Activated CD8-positive, alpha-beta memory T cell treated with anti-CD3 and anti-CD28 coated beads for 24 hours (primary cell): ENCODE results near the gene PLCL2.
"Not testable (repeated sequence)": the region's sequence is repeated elsewhere in the genome, so short reads cannot be mapped to it uniquely, and the experiment has no call there.

Experiments
- DNase-seq: peaks from one replicate; pipeline ENCODE4 v3.0.0-alpha.2; 2020

Gene PLCL2

GRCh38 chr3:16918683-16919025 is 33.9 kb downstream of the PLCL2 start:
- DNase-seq = no peak

DNA sequence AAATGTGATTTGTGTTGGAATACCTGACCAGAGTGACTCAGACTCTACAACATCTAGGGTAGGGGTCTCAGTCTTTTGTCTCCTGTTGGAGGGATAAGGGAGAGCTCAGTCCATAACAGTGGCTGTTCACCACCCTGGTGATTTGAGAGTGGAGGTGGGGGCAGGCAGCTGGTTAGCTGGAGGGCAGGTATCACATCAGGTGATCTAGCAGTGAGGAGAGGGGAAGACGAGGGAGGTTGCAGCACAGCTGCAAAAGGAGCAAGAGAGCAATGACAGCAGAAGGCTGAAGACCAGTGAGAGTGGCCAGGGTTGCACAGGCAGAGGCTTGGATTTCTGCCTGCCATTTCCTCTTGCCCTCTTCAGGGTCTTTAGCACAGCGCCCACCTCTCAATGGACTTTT is 38.4 kb downstream of the PLCL2 start:
- no peak for DNase-seq

DNA sequence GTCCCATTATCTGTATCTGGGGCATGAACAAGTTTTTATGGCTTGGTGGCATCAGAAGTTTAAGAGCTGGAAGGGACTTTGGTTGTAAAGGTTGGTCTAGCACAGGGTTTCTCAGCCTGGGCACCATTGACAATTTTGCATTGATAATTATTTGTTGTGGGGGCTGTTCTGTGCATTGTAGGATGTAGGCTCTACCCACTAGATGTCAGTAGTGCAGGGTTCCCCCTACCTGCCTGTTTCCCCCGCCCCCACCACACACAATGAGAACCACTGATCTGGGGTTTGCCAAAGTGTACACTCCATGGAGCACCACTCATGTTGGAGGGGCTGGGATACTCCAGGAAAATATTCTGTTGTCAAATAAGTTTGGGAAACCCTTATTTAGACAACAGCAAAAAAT is 42.7 kb downstream of the PLCL2 start:
- no peak for DNase-seq

DNA sequence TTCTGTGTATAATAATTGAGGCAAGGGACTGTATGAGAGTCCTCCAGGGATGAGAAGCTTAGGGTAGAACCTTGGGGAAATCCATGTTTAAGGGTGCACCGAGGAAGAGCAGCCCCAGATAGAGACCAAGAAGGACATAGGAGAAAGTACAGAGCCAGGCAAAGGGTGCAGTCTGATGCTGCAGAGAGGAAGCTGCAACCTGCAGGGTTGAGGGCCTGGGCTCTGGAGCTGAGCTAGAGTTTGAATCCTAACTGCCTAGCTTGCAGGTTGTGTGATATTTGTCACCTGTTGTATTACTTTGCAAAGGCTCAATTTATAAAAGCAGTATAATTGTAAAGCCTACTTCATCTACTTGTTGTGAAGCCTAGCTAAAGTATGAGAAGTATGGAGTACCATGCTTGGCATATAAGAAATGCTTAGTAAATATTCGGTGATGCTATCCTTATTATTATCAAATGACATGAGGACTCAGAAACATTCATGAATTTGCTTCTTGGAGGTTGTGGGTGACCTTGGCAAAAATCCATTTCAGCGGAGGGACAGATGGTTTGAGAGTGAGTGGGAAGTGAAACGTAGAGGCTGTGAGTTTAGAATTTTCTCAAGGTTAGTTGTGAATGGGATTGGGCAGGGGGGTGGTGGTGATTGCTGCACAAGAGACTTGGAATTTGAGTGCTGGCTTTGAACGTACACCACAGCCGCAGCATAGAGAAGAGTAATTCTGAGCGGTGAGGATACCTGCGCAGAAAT is 43.8 kb downstream of the PLCL2 start:
- no peak for DNase-seq

DNA sequence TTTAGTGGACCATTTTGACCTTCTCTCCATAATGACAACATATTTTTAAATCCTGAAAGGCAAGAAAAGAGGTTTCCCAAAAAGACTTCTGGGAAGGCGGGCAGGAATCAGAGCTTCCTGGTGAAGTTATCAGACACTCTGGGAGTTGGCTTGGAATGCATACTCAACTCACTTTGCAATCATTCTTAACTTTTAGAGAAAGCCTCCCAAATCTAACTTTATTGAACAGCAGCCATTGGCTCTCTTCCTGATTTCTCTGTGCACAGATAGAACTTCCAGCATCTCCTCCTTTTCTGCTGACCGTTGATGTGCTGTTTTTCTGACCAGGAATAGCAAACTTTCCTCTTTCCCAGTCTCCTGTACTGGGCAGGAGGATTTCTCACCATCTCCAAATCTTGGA is 44.6 kb downstream of the PLCL2 start:
- DNase-seq = no peak

- no peak for DNase-seq
These were observed 48.1 kb downstream of the PLCL2 start for GRCh38 chr3:16932877-16933276.

DNA sequence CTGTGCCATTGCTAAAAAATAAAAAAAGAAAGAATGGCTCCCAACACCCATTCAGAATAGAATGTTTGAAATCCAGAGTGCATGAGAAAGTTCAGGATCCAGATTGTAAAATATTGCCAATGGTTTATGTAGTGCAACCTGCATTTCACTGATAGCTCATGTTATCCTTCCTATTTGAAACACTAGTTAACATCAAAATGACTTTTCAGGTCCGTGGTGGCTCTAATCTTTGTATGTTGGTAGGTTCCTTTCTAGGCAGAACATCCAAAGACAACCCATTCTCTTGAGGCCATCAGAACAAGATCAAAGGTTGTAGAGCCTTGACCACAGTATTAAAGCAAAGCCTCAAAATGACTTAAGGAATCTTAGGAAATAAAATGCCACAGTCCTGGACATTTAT is 51.0 kb downstream of the PLCL2 start:
- no peak for DNase-seq

- no peak for DNase-seq
These were observed 51.5 kb downstream of the PLCL2 start for GRCh38 chr3:16936233-16936632.

DNA sequence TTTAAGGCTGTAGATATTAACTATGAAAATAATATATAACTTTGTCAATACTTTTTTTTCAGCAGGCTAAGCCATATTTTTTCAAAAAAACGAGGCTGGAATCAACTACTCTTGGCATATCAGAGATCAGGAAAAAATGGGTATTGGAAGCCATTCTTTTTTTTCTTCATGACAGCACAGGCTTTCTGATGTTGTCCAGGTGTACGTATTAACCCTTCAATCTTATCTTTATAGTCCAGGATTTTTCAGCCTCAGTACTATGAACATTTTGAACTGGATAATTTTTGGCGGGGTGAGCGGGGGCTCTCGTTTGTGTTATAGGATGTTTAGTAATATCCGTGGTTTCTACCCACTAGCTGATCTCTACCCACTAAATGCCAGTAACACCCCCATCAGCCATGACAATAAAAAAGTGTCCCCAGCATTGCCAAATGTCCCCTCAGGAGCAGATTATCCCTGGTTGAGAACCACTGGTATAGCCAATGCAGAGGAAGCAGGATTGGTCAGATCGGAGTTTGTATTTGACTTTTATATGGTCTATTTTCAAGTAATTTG is 52.0 kb downstream of the PLCL2 start:
- DNase-seq = no peak

- DNase-seq = no peak
These were observed 52.6 kb downstream of the PLCL2 start for GRCh38 chr3:16937326-16937845.

DNA sequence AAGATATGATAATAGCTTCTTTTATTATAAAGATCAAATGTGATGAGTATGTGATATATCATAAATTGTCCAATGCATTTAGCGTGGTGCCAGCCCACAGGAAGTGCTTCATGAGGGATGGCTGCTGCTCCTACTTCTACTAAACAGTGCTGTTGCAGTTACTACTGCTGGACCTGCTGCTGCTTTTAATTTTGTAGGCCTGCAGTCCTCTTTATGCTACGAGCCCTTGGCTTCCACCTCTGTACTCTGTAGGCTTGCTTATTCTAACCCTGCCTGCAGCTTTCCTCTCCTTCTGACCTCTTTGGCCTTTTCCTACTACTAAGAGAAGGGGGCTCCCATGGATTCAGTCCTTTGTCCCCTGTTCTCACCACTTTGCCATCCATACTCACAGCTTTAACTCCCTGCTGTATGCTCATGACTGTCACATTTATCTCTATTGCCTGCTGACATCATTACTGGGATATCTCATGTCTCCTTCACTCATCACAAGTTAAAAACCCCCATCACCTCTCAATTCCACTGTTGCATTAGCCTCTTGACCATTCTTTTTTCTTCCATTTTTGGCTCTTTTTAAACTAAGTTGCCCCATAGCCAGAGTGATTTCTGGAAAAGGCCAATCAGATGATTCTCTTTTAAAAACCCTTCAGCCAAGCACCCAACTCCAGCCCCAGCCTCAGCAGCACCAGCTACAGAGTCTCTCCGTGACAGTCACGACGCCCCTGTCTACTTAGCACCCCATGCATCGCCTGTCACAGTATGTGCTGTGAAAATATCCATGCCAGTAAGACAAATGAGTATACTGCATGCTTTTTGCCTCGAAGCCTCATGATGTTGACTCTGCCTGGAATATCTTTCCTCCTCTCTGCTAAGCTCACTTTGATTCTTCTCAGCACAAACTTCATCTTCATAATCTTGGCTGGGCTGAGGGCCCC is 56.3 kb downstream of the PLCL2 start:
- DNase-seq = no peak

DNA sequence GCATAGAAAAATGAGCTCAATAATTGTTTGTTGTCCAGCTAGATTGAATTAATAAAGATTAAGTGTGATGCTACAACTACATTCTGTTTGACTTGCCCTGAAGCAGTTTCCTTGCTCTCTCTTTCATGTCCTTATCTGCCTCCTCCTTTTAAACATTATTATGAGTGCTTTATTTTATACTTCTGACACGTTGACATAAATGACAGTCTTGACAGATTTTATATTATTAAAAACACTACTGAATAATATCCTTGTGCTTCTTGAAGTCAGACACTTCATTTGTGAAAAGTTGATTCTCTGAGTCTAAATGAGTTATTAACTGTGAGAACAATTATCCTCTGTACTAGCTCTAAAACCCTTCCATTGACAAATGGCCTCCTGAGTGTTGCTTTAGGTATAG is 58.2 kb downstream of the PLCL2 start:
- no peak for DNase-seq

DNA sequence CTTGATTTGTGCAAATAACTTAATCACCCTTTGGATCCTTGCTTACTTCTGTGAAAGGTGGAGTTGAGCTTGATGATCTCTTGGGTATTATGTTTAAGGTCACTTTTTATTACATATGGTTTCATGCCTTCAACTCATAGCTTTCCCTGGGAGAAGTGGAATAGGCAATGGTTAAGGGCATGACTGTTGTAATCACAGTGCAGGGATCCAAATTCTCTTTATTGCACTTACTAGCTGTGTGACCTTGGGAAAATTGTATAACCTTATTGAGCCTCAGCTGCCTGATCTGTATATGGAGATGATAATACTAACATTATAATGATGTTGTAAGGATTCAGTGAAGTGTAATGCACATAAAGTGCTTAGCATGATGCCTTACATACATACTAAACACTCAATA is 59.1 kb downstream of the PLCL2 start:
- DNase-seq = no peak

DNA sequence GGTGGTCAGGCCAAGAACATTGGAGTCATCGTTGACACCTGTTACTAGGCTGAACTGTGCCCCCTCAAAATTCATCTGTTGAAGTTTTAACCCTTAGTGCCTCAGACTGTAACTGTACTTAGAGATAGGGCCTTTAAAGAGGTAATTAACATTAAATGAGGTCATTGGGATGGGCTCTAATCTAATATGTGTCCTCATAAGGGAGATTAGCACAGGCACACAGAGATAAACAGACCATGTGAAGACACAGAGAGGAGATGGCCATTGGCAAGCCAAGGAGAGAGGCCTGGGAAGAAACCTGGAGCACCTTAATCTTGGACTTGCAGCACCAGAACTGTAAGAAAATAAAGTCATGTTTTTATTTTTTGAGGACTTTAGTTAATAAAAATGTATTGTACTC is 59.6 kb downstream of the PLCL2 start:
- no peak for DNase-seq

DNA sequence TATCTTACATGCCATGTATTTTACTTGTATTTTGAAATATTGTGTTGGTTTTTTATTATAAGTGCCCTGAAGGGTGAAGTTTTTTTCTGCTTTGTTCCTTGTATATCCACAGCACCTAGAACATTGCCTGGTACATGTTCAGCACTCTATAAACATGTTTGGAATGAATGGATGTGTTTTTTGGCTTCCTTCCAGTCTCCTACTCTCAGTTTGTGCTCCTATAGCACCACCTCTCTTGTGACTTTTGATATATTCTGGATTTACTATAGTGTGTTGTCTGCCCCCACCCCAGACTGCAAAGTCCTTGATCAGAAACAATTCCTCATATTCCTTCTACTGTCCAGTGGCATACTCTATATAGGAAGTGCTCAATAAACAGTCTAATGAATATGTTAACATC is 60.6 kb downstream of the PLCL2 start:
- DNase-seq = no peak

DNA sequence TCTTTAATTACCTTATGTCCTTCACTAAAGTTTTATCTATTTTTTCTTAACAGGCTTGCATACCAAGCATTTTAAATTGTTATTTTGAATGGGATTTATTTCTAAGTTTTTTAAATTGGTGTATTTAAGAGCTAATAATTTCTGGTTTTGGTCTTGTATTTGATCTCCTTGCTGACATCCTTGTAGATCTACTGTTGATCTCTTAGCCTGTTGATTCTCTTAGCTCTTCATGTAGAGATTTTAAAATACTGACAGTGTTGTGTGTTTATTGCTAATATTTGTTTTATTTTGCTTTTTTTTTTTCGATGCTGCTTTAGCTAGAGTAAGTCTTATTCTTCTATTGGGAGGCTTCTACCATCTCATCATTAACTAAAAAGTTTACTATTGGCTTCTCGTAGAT is 65.5 kb downstream of the PLCL2 start:
- DNase-seq = no peak

GRCh38 chr3:16950845-16951244 is 66.1 kb downstream of the PLCL2 start:
- no peak for DNase-seq

- not testable (repeated sequence) for DNase-seq
These were observed 73.1 kb downstream of the PLCL2 start for GRCh38 chr3:16957852-16958251.

GRCh38 chr3:16960125-16960524 is 75.4 kb downstream of the PLCL2 start:
- DNase-seq = no peak

GRCh38 chr3:16961621-16962205 is 77.0 kb downstream of the PLCL2 start:
- no peak for DNase-seq

- DNase-seq = no peak
These were observed 90.3 kb downstream of the PLCL2 start for GRCh38 chr3:16975083-16975482.

GRCh38 chr3:16978234-16978920 is 93.6 kb downstream of the PLCL2 start:
- DNase-seq = no peak

GRCh38 chr3:16978921-16979271 is 94.1 kb downstream of the PLCL2 start:
- no peak for DNase-seq
